ENCODE results near the gene CHML.

DNA sequence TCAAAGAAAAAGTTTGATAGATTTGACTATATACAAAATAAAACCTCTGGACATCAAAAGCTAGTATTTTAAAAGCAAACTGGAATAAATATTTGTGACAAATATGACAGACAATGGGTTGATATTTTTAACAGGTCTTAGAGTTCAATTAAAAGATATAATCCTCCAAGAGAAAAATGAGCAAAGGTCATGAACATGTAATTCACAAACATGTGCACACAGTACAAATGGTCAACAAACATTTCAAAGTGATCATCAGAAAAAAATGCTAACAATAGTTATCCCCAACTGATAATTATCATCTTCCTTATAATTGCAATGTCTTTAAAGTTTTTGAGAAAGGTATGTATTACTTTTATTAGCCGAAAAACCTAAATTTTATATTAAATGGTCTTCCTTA lies 43.9 kb upstream of the CHML start:
- TF ChIP-seq, protein P1, sequence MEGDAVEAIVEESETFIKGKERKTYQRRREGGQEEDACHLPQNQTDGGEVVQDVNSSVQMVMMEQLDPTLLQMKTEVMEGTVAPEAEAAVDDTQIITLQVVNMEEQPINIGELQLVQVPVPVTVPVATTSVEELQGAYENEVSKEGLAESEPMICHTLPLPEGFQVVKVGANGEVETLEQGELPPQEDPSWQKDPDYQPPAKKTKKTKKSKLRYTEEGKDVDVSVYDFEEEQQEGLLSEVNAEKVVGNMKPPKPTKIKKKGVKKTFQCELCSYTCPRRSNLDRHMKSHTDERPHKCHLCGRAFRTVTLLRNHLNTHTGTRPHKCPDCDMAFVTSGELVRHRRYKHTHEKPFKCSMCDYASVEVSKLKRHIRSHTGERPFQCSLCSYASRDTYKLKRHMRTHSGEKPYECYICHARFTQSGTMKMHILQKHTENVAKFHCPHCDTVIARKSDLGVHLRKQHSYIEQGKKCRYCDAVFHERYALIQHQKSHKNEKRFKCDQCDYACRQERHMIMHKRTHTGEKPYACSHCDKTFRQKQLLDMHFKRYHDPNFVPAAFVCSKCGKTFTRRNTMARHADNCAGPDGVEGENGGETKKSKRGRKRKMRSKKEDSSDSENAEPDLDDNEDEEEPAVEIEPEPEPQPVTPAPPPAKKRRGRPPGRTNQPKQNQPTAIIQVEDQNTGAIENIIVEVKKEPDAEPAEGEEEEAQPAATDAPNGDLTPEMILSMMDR (IDR thresholded peaks at IDR 0.05) = no peak
- TF ChIP-seq EP300 (IDR thresholded peaks at IDR 0.05; ENCODE audit: low read depth) = no peak
